Measurements from ENCODE around the gene ROBO2. TPM values are rescaled to one million over a fixed set of nuclear protein-coding genes. Genes with fewer than 3 reads are reported as not detected.

ROBO2 gene
- total RNA-seq, 2 donors from 2014 or later: 2.5 to 2.9 TPM

DNA sequence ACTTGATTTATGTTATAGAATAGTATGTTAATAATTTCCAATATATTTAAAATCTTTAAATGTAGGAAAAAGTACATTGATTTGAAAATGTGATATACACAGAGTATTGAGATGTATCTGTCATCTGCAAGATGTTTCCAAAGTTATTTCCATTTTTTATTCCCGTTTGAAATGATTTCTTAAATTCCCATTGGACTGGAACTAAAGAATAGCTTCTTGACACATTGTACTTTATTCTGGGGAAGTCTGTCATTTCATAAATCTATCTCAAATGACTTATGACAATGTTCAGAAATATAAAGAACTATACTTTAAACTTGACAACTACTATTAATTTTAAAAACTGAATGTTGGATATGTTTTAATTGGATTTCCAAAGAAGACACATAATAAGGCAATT, 489.6 kb downstream of the ROBO2 start:
- DNase-seq: no peak
- 100% methylated on average over 1 of the region's 1 CpG; no CpG with 5 or more reads in 1 of the 2 experiments for WGBS, 2 experiments (ENCODE audit: insufficient coverage in 1 of 2, insufficient read length in 1 of 2)
- H3K36me3 ChIP-seq (ENCODE audit: control insufficient read depth, insufficient read depth, low read length): no peaks in the 10 kb centered on the region

DNA sequence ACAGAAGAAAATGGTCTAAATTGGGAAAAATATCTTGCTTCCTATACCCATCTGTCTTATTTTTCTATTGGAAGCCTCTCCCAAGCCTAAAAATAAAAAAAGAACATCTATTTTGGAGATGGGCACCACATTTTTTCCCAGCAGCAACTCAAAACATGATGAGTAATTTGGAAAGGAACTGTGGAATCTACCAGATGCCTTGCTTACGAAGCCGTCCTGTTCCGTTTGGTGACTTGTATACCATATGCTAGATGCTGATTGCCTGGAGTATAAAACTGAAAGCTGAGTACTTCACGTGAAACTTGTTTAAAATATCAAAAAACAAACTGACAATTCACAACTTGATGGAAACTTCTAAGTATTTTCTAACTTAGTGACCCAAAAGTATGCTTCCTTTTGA, 491.0 kb downstream of the ROBO2 start:
- TF ChIP-seq, protein P1, sequence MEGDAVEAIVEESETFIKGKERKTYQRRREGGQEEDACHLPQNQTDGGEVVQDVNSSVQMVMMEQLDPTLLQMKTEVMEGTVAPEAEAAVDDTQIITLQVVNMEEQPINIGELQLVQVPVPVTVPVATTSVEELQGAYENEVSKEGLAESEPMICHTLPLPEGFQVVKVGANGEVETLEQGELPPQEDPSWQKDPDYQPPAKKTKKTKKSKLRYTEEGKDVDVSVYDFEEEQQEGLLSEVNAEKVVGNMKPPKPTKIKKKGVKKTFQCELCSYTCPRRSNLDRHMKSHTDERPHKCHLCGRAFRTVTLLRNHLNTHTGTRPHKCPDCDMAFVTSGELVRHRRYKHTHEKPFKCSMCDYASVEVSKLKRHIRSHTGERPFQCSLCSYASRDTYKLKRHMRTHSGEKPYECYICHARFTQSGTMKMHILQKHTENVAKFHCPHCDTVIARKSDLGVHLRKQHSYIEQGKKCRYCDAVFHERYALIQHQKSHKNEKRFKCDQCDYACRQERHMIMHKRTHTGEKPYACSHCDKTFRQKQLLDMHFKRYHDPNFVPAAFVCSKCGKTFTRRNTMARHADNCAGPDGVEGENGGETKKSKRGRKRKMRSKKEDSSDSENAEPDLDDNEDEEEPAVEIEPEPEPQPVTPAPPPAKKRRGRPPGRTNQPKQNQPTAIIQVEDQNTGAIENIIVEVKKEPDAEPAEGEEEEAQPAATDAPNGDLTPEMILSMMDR (conservative IDR thresholded peaks at IDR 0.05): no peak
- Histone ChIP-seq H3K4me1 (ENCODE audit: control insufficient read depth, insufficient read depth, low read length) (peaks cover 10% of the 10 kb centered on the region), H3K27ac (ENCODE audit: low read depth, low read length) (no peak overlapping the region), H3K9me3 (ENCODE audit: control insufficient read depth, low read length) (peaks cover 8% of the 10 kb centered on the region), H3K27me3 (ENCODE audit: control insufficient read depth, insufficient read depth, low read length, poor library complexity, severe bottlenecking) (no peaks in the 10 kb centered on the region), H3K36me3 (ENCODE audit: control insufficient read depth, insufficient read depth, low read length) (no peaks in the 10 kb centered on the region), H3K4me3 (ENCODE audit: low read length) (no peak overlapping the region), H3K9ac (ENCODE audit: extremely low read depth, low read length, poor library complexity, severe bottlenecking) (no peak overlapping the region)
- Mint-ChIP-seq H3K9me3 (peaks cover 12% of the 10 kb centered on the region), H3K36me3 (ENCODE audit: low read depth) (no peaks in the 10 kb centered on the region), H3K27me3 (ENCODE audit: insufficient read depth) (peaks cover 14% of the 10 kb centered on the region), H3K4me3 (no peak overlapping the region), H3K27ac (no peak overlapping the region), H3K4me1 (peaks cover 21% of the 10 kb centered on the region)
- DNase-seq: no peak
- WGBS, 2 experiments (ENCODE audit: insufficient coverage in 1 of 2, insufficient read length in 1 of 2): 91 to 98% methylated on average over 3 to 4 of the region's 4 CpGs

More for the DNA sequence above, 489.6 kb downstream of the ROBO2 start:
- H3K36me3 Mint-ChIP-seq (ENCODE audit: low read depth): no peaks in the 10 kb centered on the region
- Histone ChIP-seq H3K4me3 (ENCODE audit: low read length) (no peak overlapping the region), H3K9me3 (ENCODE audit: control insufficient read depth, low read length) (peaks cover 8% of the 10 kb centered on the region), H3K4me1 (ENCODE audit: control insufficient read depth, insufficient read depth, low read length) (peaks cover 12% of the 10 kb centered on the region), H3K27ac (ENCODE audit: low read depth, low read length) (no peak overlapping the region), H3K9ac (ENCODE audit: extremely low read depth, low read length, poor library complexity, severe bottlenecking) (no peak overlapping the region), H3K27me3 (ENCODE audit: control insufficient read depth, insufficient read depth, low read length, poor library complexity, severe bottlenecking) (no peaks in the 10 kb centered on the region)
- peaks cover 17% of the 10 kb centered on the region for H3K27me3 Mint-ChIP-seq (ENCODE audit: insufficient read depth)
- TF ChIP-seq, protein P1 (conservative IDR thresholded peaks at IDR 0.05): no peak
- no peak overlapping the region for H3K27ac Mint-ChIP-seq
- no peak overlapping the region for H3K4me3 Mint-ChIP-seq
- H3K4me1 Mint-ChIP-seq: peaks cover 30% of the 10 kb centered on the region
- peaks cover 12% of the 10 kb centered on the region for H3K9me3 Mint-ChIP-seq

DNA sequence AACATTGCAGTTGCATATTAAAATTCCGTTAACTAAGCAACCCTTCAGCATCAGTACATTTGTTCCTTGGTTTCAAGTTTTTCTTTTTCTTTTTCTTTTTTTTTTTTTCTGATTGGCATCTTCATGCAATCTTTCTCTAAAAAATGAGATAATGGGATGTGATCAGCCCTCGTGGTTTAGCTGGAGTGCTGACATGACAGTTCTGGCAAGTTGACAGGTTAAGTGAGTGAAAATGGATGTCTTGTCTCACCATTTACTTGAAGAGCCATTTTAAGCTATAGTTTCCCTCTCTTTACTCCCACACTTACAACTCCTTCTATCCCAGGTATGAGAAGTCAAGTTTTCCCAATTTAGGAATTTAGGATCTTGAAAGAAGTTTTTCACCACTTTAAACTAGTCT, 495.2 kb downstream of the ROBO2 start:
- no peak overlapping the region for H3K4me3 ChIP-seq (ENCODE audit: low read length)
- H3K9me3 ChIP-seq (ENCODE audit: control insufficient read depth, low read length): peaks cover 8% of the 10 kb centered on the region
- TF ChIP-seq, protein P1 (conservative IDR thresholded peaks at IDR 0.05): no peak
- peaks cover 19% of the 10 kb centered on the region for H3K9me3 Mint-ChIP-seq
- no peak overlapping the region for H3K4me3 Mint-ChIP-seq
- no peaks in the 10 kb centered on the region for H3K36me3 Mint-ChIP-seq (ENCODE audit: low read depth)
- peaks cover 2% of the 10 kb centered on the region for H3K4me1 ChIP-seq (ENCODE audit: control insufficient read depth, insufficient read depth, low read length)
- 87 to 89% methylated on average over 1 to 2 of the region's 2 CpGs for WGBS, 2 experiments (ENCODE audit: insufficient coverage in 1 of 2, insufficient read length in 1 of 2)
- H3K27ac ChIP-seq (ENCODE audit: low read depth, low read length): no peak overlapping the region
- peaks cover 4% of the 10 kb centered on the region for H3K27me3 Mint-ChIP-seq (ENCODE audit: insufficient read depth)
- H3K27ac Mint-ChIP-seq: no peak overlapping the region
- no peak for DNase-seq
- no peaks in the 10 kb centered on the region for H3K27me3 ChIP-seq (ENCODE audit: control insufficient read depth, insufficient read depth, low read length, poor library complexity, severe bottlenecking)
- H3K9ac ChIP-seq (ENCODE audit: extremely low read depth, low read length, poor library complexity, severe bottlenecking): no peak overlapping the region
- H3K4me1 Mint-ChIP-seq: peaks cover 4% of the 10 kb centered on the region
- no peaks in the 10 kb centered on the region for H3K36me3 ChIP-seq (ENCODE audit: control insufficient read depth, insufficient read depth, low read length)
